ENCODE data around the gene PAX6. TPM values are rescaled to one million over a fixed set of nuclear protein-coding genes. Genes with fewer than 3 reads are reported as not detected.

The PAX6 gene
- total and polyA plus RNA-seq, 2 of the 4 experiments (the other 2 are of a cell fraction), result not detected

GRCh38 chr11:31845331-31845730 is 34.2 kb upstream of the PAX6 start:
- no peak overlapping the region for H3K14ac ChIP-seq (replicated peaks; ENCODE audit: low read depth, low read length)
- H3K79me1 ChIP-seq (ENCODE audit: low read depth in 1 of 2, low read length in 2 of 2), result no peaks in the 10 kb centered on the region
- H3K23ac ChIP-seq (ENCODE audit: low read depth, low read length), result no peak overlapping the region
- H4K20me1 ChIP-seq (ENCODE audit: insufficient read depth, low read length), result no peaks in the 10 kb centered on the region
- no peak overlapping the region for H2BK15ac ChIP-seq (ENCODE audit: low read depth, low read length)
- H3K9me3 ChIP-seq (ENCODE audit: control insufficient read depth, insufficient read depth, low read length), result no peaks in the 10 kb centered on the region
- no peak overlapping the region for H4K91ac ChIP-seq (ENCODE audit: insufficient read depth, low read depth, low read length)
- no peak overlapping the region for H2BK20ac ChIP-seq (ENCODE audit: low read depth, low read length)
- no peak overlapping the region for H3K56ac ChIP-seq (ENCODE audit: extremely low read depth, insufficient read depth, low read length)
- DNase-seq (no peak), ATAC-seq (ENCODE audit: low read depth) (no peak)
- no peak overlapping the region for H3K18ac ChIP-seq (ENCODE audit: low read depth, low read length)
- dilution Hi-C loops (cut with HindIII; ENCODE audit: low sequenced_read_pairs, unreplicated experiment), result no loop called here
- no peaks in the 10 kb centered on the region for H3K9me1 ChIP-seq (ENCODE audit: insufficient read depth, low read length)
- no peak overlapping the region for H2BK5ac ChIP-seq (ENCODE audit: low read depth, low read length, poor library complexity, severe bottlenecking)
- whole genome bisulfite sequencing, 2 experiments (ENCODE audit: extremely low coverage in 2 of 2, insufficient read length in 1 of 2), result no CpG with 5 or more reads among the region's 1 CpG
- no peaks in the 10 kb centered on the region for H3K4me1 ChIP-seq (ENCODE audit: control insufficient read depth, insufficient read depth, low read length)
- POLR2A ChIA-PET (ENCODE audit: unreplicated experiment), result no interaction called here
- H2AK5ac ChIP-seq (ENCODE audit: low read depth, low read length), result no peak overlapping the region
- peaks cover 19% of the 10 kb centered on the region for H3K27me3 ChIP-seq (ENCODE audit: control insufficient read depth, insufficient read depth, low read length)
- TF ChIP-seq MXI1 (IDR thresholded peaks at IDR 0.05; ENCODE audit: borderline replicate concordance, low read depth, low read length) (no peak), BHLHE40 (IDR thresholded peaks at IDR 0.05; ENCODE audit: low read depth, low read length) (no peak), RFX5 (IDR thresholded peaks at IDR 0.05; ENCODE audit: low read depth, low read length) (no peak), RAD21 (IDR thresholded peaks at IDR 0.05; ENCODE audit: low read length) (no peak), ELK1 (IDR thresholded peaks at IDR 0.05; ENCODE audit: borderline replicate concordance, low read depth, low read length) (no peak), CHD1 (IDR thresholded peaks at IDR 0.05; ENCODE audit: low read depth, low read length) (no peak), NFE2L2 (IDR thresholded peaks at IDR 0.05; ENCODE audit: low read depth, low read length) (no peak), FOS (IDR thresholded peaks at IDR 0.05; ENCODE audit: low read depth, low read length) (no peak), SMC3 (IDR thresholded peaks at IDR 0.05; ENCODE audit: low read depth, low read length) (no peak), USF2 (IDR thresholded peaks at IDR 0.05; ENCODE audit: low read depth, low read length) (no peak), CEBPB (IDR thresholded peaks at IDR 0.05; ENCODE audit: low read depth, low read length) (no peak), MAZ (IDR thresholded peaks at IDR 0.05; ENCODE audit: borderline replicate concordance, low read depth, low read length) (no peak), MAFK (IDR thresholded peaks at IDR 0.05; ENCODE audit: low read depth, low read length) (no peak), CTCF (conservative IDR thresholded peaks at IDR 0.05; ENCODE audit: low read depth, low read length) (no peak)
- H2BK120ac ChIP-seq (ENCODE audit: low read depth, low read length), result no peak overlapping the region
- no peak overlapping the region for H3K4me3 ChIP-seq (ENCODE audit: insufficient read depth, low read depth, low read length)
- in situ Hi-C loops (cut with MboI; ENCODE audit: low sequenced_read_pairs), result no loop called here
- no peak overlapping the region for H3K9ac ChIP-seq (ENCODE audit: low read depth, low read length)
- CTCF ChIA-PET, result no interaction called here
- no peak overlapping the region for H3K4me2 ChIP-seq (ENCODE audit: low read depth, low read length)
- no TSS peak for BruUV-seq (replicated peaks)
- no peak overlapping the region for H4K8ac ChIP-seq (ENCODE audit: low read depth in 2 of 2, low read length in 2 of 2)
- H2AK9ac ChIP-seq (replicated peaks; ENCODE audit: low read depth, low read length, poor library complexity), result no peak overlapping the region
- H3K27ac ChIP-seq (ENCODE audit: insufficient read depth, low read length), result no peak overlapping the region
- H3K4ac ChIP-seq (ENCODE audit: low read depth, low read length), result no peak overlapping the region
- intact Hi-C loops (cut with micrococcal nuclease), result no loop called here
- H3K36me3 ChIP-seq (ENCODE audit: control insufficient read depth, insufficient read depth, low read length), result no peaks in the 10 kb centered on the region
- no peak overlapping the region for H2AFZ ChIP-seq (replicated peaks; ENCODE audit: low read length, poor library complexity)
- H4K5ac ChIP-seq (ENCODE audit: low read depth, low read length), result no peak overlapping the region

All from IMR-90 (cell line).